Naive thymus-derived CD8-positive, alpha-beta T cell (primary cell): Measurements from ENCODE around the gene SYNGAP1. TPM values are rescaled to one million over a fixed set of nuclear protein-coding genes. Genes with fewer than 3 reads are reported as not detected.

Experiments
- ATAC-seq, 2 donors: fragments of 150-1000 bp; cut with Tn5 transposase in 1 of 2; sonication (Bioruptor Pico), chemical (Tn5 transposase) in 1 of 2; 1 replicate in 1 of 2; 2 replicates in 1 of 2; pipeline ENCODE4 v1.10.0; 2021; ENCODE audit warnings: mild to moderate bottlenecking in 2 of 2, moderate library complexity in 2 of 2
- POLR2A ChIA-PET: fragments of 350-600 bp; sonication (Branson Sonifier 250); formaldehyde crosslinking; loops from one replicate; lab custom pipeline; 2021; ENCODE audit warnings: antibody characterized with exemption; lab: Charles Lee
- DNase-seq, 10 donors: peaks; one replicate each; pipeline versions ENCODE4 v3.0.0 to v3.0.0-alpha.2; 2020 to 2022
- H3K27ac Mint-ChIP-seq, 10 donors: one replicate each; pipeline ENCODE4 v1.8.0; 2020 to 2022; ENCODE audit warnings: mild to moderate bottlenecking in 10 of 10, mixed read lengths in 10 of 10, moderate library complexity in 4 of 10, inconsistent platforms in 1 of 10
- H3K27me3 Mint-ChIP-seq, 5 donors: one replicate each; pipeline ENCODE4 v1.8.0; 2021 to 2022; ENCODE audit warnings: mixed read lengths in 5 of 5
- H3K36me3 Mint-ChIP-seq, 3 donors: one replicate each; pipeline ENCODE4 v1.8.0; 2020 to 2022; ENCODE audit warnings: mixed read lengths in 3 of 3, mild to moderate bottlenecking in 2 of 3, inconsistent platforms in 1 of 3
- H3K4me1 Mint-ChIP-seq, 4 donors: one replicate each; pipeline ENCODE4 v1.8.0; 2021 to 2022; ENCODE audit warnings: mixed read lengths in 4 of 4
- H3K4me3 Mint-ChIP-seq, 10 donors: one replicate each; pipeline ENCODE4 v1.8.0; 2020 to 2022; ENCODE audit warnings: mild to moderate bottlenecking in 10 of 10, mixed read lengths in 10 of 10, moderate library complexity in 6 of 10, inconsistent platforms in 1 of 10
- H3K9me3 Mint-ChIP-seq, 9 donors: one replicate each; pipeline ENCODE4 v1.8.0; 2020 to 2022; ENCODE audit warnings: mixed read lengths in 9 of 9, mild to moderate bottlenecking in 3 of 9, inconsistent platforms in 1 of 9, moderate library complexity in 1 of 9
- polyA plus RNA-seq, 3 donors: library from polyadenylated mRNA; unstranded; fragments of 300-500 nt; fragmentation: Illumina TruSeq; gene quantifications; one replicate each; pipeline ENCODE4 v1.2.3, GENCODE V29; 2021
- total RNA-seq, 8 experiments: library from RNA in 2 of 8; stranded (reverse) in 2 of 8; gene quantifications; one replicate each; pipeline ENCODE4 v1.2.3 and lab custom pipeline; 2021 to 2026

The SYNGAP1 gene
- total and polyA plus RNA-seq, 5 experiments from 2014 or later, result 0.38 to 66.6 (median 1.9) TPM

GRCh38 chr6:33433544-33434191 is 13.8 kb downstream of the SYNGAP1 start:
- DNase-seq, result no peak
- H3K27me3 Mint-ChIP-seq, result no peaks in the 10 kb centered on the region
- peak overlapping the region in 9 of 10 donors; percentile 23 to 91 (median 78) for H3K27ac Mint-ChIP-seq
- peaks cover 0 to 46% (median 4%) of the 10 kb centered on the region in 3 donors for H3K36me3 Mint-ChIP-seq
- H3K4me1 Mint-ChIP-seq, result peaks cover 44 to 56% (median 50%) of the 10 kb centered on the region in 4 donors
- H3K4me3 Mint-ChIP-seq, result peak overlapping the region in 7 of 10 donors; percentile 8 to 90 (median 25)
- no peaks in the 10 kb centered on the region for H3K9me3 Mint-ChIP-seq
- no peak for ATAC-seq
- POLR2A ChIA-PET, result interaction anchor here (0.7 to 5.7 kb wide), 3 partner anchors 21 to 128 kb away, joined by 3 to 52 read pairs (median 3); partner anchors contain the start of gene ZBTB9

DNA sequence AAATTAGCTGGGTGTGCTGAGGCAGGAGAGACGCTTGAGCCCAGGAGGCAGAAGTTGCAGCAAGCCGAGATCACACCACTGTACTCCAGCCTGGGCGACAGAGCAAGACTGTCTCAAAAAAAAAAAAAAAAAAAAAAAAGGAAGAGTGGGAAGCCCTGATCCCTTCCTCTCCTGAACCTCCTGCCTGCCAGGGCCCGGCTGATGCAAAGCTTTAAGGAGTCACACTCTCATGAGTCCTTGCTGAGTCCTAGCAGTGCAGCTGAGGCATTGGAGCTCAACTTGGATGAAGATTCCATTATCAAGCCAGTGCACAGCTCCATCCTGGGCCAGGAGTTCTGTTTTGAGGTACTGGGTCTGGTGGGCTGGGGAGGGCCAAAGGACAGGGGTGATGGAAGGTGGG is 15.1 kb downstream of the SYNGAP1 start:
- peaks cover 0 to 59% (median 9%) of the 10 kb centered on the region in 3 donors for H3K36me3 Mint-ChIP-seq

GRCh38 chr6:33437666-33438065 is 17.8 kb downstream of the SYNGAP1 start:
- H3K9me3 Mint-ChIP-seq, result no peaks in the 10 kb centered on the region
- H3K27me3 Mint-ChIP-seq, result no peaks in the 10 kb centered on the region
- H3K4me1 Mint-ChIP-seq, result peaks cover 9 to 32% (median 24%) of the 10 kb centered on the region in 4 donors
- peak overlapping the region in 2 of 10 donors; percentile 41 to 56 for H3K27ac Mint-ChIP-seq
- H3K4me3 Mint-ChIP-seq, result no peak overlapping the region
- H3K36me3 Mint-ChIP-seq, result peaks cover 0 to 84% (median 9%) of the 10 kb centered on the region in 3 donors
- ATAC-seq (no peak), DNase-seq (peak in 1 of 10 donors; percentile 45)
- POLR2A ChIA-PET, result interaction anchor here (0.5 kb wide), 1 partner anchor 8 kb away, joined by 3 read pairs; no protein-coding TSS in a partner anchor

More for the DNA sequence above, 15.1 kb downstream of the SYNGAP1 start:
- Mint-ChIP-seq H3K9me3 (no peaks in the 10 kb centered on the region), H3K27ac (peak overlapping the region in 5 of 10 donors; percentile 25 to 82 (median 52)), H3K27me3 (no peaks in the 10 kb centered on the region), H3K4me1 (peaks cover 31 to 48% (median 40%) of the 10 kb centered on the region in 4 donors), H3K4me3 (peak overlapping the region in 2 of 10 donors; percentile 14 to 24)
- POLR2A ChIA-PET, result interaction anchor here (1.1 to 1.2 kb wide), 2 partner anchors 25 to 29 kb away, joined by 3 to 4 read pairs; no protein-coding TSS in a partner anchor
- ATAC-seq, result no peak
- no peak for DNase-seq

- Mint-ChIP-seq H3K27me3 (no peaks in the 10 kb centered on the region), H3K4me1 (peaks cover 0 to 21% (median 14%) of the 10 kb centered on the region in 4 donors), H3K27ac (peak overlapping the region; percentile 18 to 89 (median 66)), H3K36me3 (peaks cover 0 to 84% (median 9%) of the 10 kb centered on the region in 3 donors), H3K4me3 (no peak overlapping the region), H3K9me3 (no peaks in the 10 kb centered on the region)
- DNase-seq (no peak), ATAC-seq (no peak)
- POLR2A ChIA-PET, result interaction anchor here (0.7 to 2.2 kb wide), 3 partner anchors 8 to 1522 kb away, joined by 3 to 13 read pairs (median 3); no protein-coding TSS in a partner anchor
Measured at GRCh38 chr6:33438978-33439594, 19.2 kb downstream of the SYNGAP1 start.

DNA sequence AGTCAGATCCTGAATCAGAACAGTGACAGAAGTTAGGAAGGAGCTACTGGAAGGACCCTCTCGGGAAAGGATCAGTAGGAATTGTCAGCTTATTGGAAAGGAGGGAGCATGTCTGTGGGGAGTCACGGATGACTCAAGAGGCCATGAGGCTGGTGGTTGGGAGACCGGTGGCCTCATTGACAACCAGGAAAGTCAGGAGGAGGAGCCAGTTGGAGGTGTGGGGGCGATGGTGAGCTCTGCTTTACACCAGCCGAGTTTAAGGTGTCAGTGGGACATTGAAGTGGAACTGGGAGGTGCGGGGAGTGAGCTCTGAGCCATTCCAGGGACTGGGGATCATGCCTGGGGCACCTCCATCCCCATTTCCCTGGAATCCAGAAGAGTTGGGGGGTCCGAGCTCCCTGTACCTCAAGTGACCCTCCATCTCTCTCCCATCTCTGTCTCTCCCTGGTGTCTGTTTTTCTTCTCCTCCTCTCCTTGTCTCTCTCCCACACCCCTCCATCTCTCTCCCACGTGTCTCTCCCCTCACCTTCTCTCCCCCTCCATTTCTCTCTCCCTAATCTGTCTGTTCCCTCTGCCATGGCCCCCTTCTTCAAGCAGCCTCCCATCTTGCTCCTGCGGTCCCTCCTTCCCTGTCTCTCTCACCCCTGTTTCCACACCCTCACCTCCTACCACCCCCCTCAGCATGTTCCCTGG is 20.2 kb downstream of the SYNGAP1 start:
- POLR2A ChIA-PET, result interaction anchor here (1.5 to 2.2 kb wide), 2 partner anchors 9 to 14 kb away, joined by 3 to 13 read pairs; no protein-coding TSS in a partner anchor
- Mint-ChIP-seq H3K36me3 (peaks cover 0 to 86% (median 9%) of the 10 kb centered on the region in 3 donors), H3K27me3 (no peaks in the 10 kb centered on the region), H3K4me3 (no peak overlapping the region), H3K27ac (peak overlapping the region in 9 of 10 donors; percentile 19 to 85 (median 60)), H3K9me3 (no peaks in the 10 kb centered on the region), H3K4me1 (peaks cover 0 to 19% (median 14%) of the 10 kb centered on the region in 4 donors)
- DNase-seq (peak in 1 of 10 donors; percentile 26), ATAC-seq (no peak)

DNA sequence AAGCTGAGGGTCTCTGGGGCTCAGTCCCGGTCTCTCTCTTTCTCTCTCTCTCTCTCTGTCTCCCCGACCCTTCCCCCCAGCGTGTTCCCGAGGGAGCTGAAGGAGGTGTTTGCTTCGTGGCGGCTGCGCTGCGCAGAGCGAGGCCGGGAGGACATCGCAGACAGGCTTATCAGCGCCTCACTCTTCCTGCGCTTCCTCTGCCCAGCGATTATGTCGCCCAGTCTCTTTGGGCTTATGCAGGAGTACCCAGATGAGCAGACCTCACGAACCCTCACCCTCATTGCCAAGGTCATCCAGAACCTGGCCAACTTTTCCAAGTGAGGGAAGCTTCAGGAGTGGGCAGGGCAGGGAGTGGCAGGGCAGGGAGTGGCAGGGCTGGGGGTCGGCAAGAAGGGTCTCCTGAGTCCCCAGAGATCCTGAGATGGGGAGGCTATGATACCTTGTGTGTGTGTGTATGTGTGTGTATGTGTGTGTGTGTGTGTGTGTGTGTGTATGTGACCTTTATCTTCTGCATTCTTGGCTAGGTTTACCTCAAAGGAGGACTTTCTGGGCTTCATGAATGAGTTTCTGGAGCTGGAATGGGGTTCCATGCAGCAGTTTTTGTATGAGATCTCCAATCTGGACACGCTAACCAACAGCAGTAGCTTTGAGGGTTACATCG is 20.9 kb downstream of the SYNGAP1 start:
- no peaks in the 10 kb centered on the region for H3K9me3 Mint-ChIP-seq
- H3K27ac Mint-ChIP-seq, result peak overlapping the region in 5 of 10 donors; percentile 31 to 73 (median 65)
- no peaks in the 10 kb centered on the region for H3K27me3 Mint-ChIP-seq
- peaks cover 0 to 82% (median 9%) of the 10 kb centered on the region in 3 donors for H3K36me3 Mint-ChIP-seq
- POLR2A ChIA-PET, result interaction anchor here (0.6 to 2.2 kb wide), 3 partner anchors 10 to 70 kb away, joined by 3 to 13 read pairs (median 7); no protein-coding TSS in a partner anchor
- no peak overlapping the region for H3K4me3 Mint-ChIP-seq
- peaks cover 3 to 17% (median 13%) of the 10 kb centered on the region in 4 donors for H3K4me1 Mint-ChIP-seq
- no peak for ATAC-seq
- DNase-seq, result peak in 1 of 10 donors; percentile 54

DNA sequence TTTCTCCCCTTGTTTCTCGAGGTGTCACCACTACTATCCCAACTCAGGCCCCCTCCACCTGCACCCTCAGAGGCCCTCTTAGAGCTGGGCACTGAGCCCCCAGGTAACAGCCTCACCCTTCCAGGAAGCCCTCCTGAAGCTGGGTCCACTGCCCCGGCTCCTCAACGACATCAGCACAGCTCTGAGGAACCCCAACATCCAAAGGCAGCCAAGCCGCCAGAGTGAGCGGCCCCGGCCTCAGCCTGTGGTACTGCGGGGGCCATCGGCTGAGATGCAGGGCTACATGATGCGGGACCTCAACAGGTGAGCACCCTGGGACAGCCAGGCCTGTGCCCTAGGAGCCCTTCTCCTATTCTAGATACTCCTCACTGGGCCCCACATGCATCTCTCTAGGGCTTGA is 21.6 kb downstream of the SYNGAP1 start:
- no peak for ATAC-seq
- POLR2A ChIA-PET, result interaction anchor here (0.6 to 2.2 kb wide), 3 partner anchors 11 to 152 kb away, joined by 3 to 13 read pairs (median 7); partner anchors contain the start of genes PFDN6 and WDR46
- peak in 1 of 10 donors; percentile 8 for DNase-seq
- H3K27me3 Mint-ChIP-seq, result no peaks in the 10 kb centered on the region
- no peaks in the 10 kb centered on the region for H3K9me3 Mint-ChIP-seq
- peaks cover 3 to 21% (median 14%) of the 10 kb centered on the region in 4 donors for H3K4me1 Mint-ChIP-seq
- H3K27ac Mint-ChIP-seq, result peak overlapping the region in 4 of 10 donors; percentile 56 to 71 (median 61)
- H3K4me3 Mint-ChIP-seq, result no peak overlapping the region
- H3K36me3 Mint-ChIP-seq, result peaks cover 0 to 81% (median 9%) of the 10 kb centered on the region in 3 donors

- DNase-seq (no peak), ATAC-seq (no peak)
- Mint-ChIP-seq H3K27me3 (no peaks in the 10 kb centered on the region), H3K4me3 (no peak overlapping the region), H3K36me3 (peaks cover 0 to 78% (median 10%) of the 10 kb centered on the region in 3 donors), H3K4me1 (peaks cover 5 to 25% (median 15%) of the 10 kb centered on the region in 4 donors), H3K27ac (peak overlapping the region in 3 of 10 donors; percentile 22 to 60 (median 46)), H3K9me3 (no peaks in the 10 kb centered on the region)
- POLR2A ChIA-PET, result interaction anchor here (1.2 kb wide), 1 partner anchor 153 kb away, joined by 3 read pairs; the partner anchor contains the start of genes PFDN6 and WDR46
Measured at GRCh38 chr6:33442283-33442682, 22.4 kb downstream of the SYNGAP1 start.

GRCh38 chr6:33443025-33443424 is 23.2 kb downstream of the SYNGAP1 start:
- no peak for ATAC-seq
- Mint-ChIP-seq H3K27me3 (no peaks in the 10 kb centered on the region), H3K4me3 (no peak overlapping the region), H3K27ac (peak overlapping the region in 5 of 10 donors; percentile 24 to 55 (median 27)), H3K36me3 (peaks cover 0 to 76% (median 10%) of the 10 kb centered on the region in 3 donors), H3K4me1 (peaks cover 6 to 30% (median 19%) of the 10 kb centered on the region in 4 donors), H3K9me3 (no peaks in the 10 kb centered on the region)
- POLR2A ChIA-PET, result no interaction called here
- peak in 1 of 10 donors; percentile 32 for DNase-seq

DNA sequence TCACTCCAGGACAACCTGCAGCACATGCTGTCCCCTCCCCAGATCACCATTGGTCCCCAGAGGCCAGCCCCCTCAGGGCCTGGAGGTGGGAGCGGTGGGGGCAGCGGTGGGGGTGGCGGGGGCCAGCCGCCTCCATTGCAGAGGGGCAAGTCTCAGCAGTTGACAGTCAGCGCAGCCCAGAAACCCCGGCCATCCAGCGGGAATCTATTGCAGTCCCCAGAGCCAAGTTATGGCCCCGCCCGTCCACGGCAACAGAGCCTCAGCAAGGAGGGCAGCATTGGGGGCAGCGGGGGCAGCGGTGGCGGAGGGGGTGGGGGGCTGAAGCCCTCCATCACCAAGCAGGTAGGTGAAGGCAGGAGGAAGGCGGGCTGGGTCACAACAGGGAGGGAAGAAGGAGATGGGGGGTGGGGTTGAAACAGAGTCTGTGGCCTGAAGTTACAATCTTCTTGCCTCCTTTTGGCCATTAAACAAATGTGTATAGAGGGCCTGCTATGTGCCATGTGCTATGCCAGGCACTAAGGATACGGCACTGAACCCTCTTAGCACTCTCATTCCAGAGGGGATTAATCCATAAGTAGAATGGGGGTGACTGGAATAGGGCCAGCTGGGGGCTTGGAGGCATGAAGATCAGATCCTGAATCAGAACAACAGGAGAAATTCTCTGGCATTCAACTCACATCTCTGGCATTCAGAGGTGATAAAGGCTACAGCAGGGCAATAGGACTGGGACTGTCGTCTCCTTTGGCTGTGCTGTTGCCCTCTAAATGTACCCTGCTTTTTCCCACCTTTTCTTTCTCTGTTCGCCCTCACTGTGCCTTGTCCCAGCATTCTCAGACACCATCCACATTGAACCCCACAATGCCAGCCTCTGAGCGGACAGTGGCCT is 24.0 kb downstream of the SYNGAP1 start:
- Mint-ChIP-seq H3K27me3 (no peaks in the 10 kb centered on the region), H3K9me3 (no peaks in the 10 kb centered on the region), H3K4me3 (peak overlapping the region in 1 of 10 donors; percentile 51), H3K36me3 (peaks cover 0 to 76% (median 9%) of the 10 kb centered on the region in 3 donors), H3K27ac (peak overlapping the region in 1 of 10 donors; percentile 54), H3K4me1 (peaks cover 7 to 38% (median 24%) of the 10 kb centered on the region in 4 donors)
- POLR2A ChIA-PET, result interaction anchor here (0.6 to 2.0 kb wide), 2 partner anchors 13 to 26 kb away, joined by 3 to 10 read pairs; partner anchors contain the start of gene CUTA
- no peak for ATAC-seq
- peak in 1 of 10 donors; percentile 53 for DNase-seq
